Muscle layer of colon (tissue), 2 donors: ENCODE measurements around the gene SORCS2.

Experiments
- H3K27ac ChIP-seq: one replicate; pipeline ENCODE4 v1.7.0; 2013; ENCODE audit warnings: low read depth, mild to moderate bottlenecking, low read length, moderate library complexity
- H3K27me3 ChIP-seq, 2 donors: one replicate each; pipeline ENCODE4 v1.7.0; 2013; ENCODE audit warnings: low read length in 2 of 2, mild to moderate bottlenecking in 2 of 2; ENCODE audit not compliant: insufficient read depth in 2 of 2, control insufficient read depth in 1 of 2
- H3K36me3 ChIP-seq: one replicate; pipeline ENCODE4 v1.7.0; 2013; ENCODE audit warnings: mild to moderate bottlenecking, low read length; ENCODE audit not compliant: insufficient read depth
- H3K4me1 ChIP-seq: one replicate; pipeline ENCODE4 v1.7.0; 2013; ENCODE audit warnings: mild to moderate bottlenecking, low read length; ENCODE audit not compliant: insufficient read depth
- H3K4me3 ChIP-seq, 2 donors: one replicate each; pipeline ENCODE4 v1.7.0; 2013; ENCODE audit warnings: low read length in 2 of 2, low read depth in 1 of 2, mild to moderate bottlenecking in 1 of 2, moderate library complexity in 1 of 2
- H3K9ac ChIP-seq: one replicate; pipeline ENCODE4 v1.7.0; 2013; ENCODE audit warnings: low read length
- H3K9me3 ChIP-seq: one replicate; pipeline ENCODE4 v1.7.0; 2013; ENCODE audit warnings: mild to moderate bottlenecking, low read length
- donor health status: abdominal sarcoma.
- donor health status: Adenocarcinoma of cecum.

Gene SORCS2

GRCh38 chr4:7507381-7507780 is 315.0 kb downstream of the SORCS2 start:
- Histone ChIP-seq H3K4me3 (no peak overlapping the region), H3K36me3 (no peaks in the 10 kb centered on the region), H3K27me3 (no peaks in the 10 kb centered on the region), H3K9ac (no peak overlapping the region), H3K4me1 (no peaks in the 10 kb centered on the region), H3K27ac (no peak overlapping the region), H3K9me3 (no peaks in the 10 kb centered on the region)

GRCh38 chr4:7510066-7510465 is 317.7 kb downstream of the SORCS2 start:
- H3K36me3 ChIP-seq: no peaks in the 10 kb centered on the region
- no peak overlapping the region for H3K4me3 ChIP-seq
- no peaks in the 10 kb centered on the region for H3K27me3 ChIP-seq
- no peak overlapping the region for H3K9ac ChIP-seq
- H3K27ac ChIP-seq: no peak overlapping the region
- no peaks in the 10 kb centered on the region for H3K9me3 ChIP-seq
- no peaks in the 10 kb centered on the region for H3K4me1 ChIP-seq

- Histone ChIP-seq H3K4me3 (no peak overlapping the region), H3K9me3 (no peaks in the 10 kb centered on the region), H3K9ac (no peak overlapping the region), H3K36me3 (no peaks in the 10 kb centered on the region), H3K4me1 (no peaks in the 10 kb centered on the region), H3K27ac (no peak overlapping the region), H3K27me3 (no peaks in the 10 kb centered on the region)
Observed at GRCh38 chr4:7510538-7510937, 318.2 kb downstream of the SORCS2 start.

GRCh38 chr4:7511525-7511924 is 319.2 kb downstream of the SORCS2 start:
- no peaks in the 10 kb centered on the region for H3K36me3 ChIP-seq
- no peak overlapping the region for H3K9ac ChIP-seq
- H3K9me3 ChIP-seq: no peaks in the 10 kb centered on the region
- no peak overlapping the region for H3K27ac ChIP-seq
- peaks cover 4% of the 10 kb centered on the region for H3K4me1 ChIP-seq
- no peaks in the 10 kb centered on the region for H3K27me3 ChIP-seq
- H3K4me3 ChIP-seq: no peak overlapping the region

DNA sequence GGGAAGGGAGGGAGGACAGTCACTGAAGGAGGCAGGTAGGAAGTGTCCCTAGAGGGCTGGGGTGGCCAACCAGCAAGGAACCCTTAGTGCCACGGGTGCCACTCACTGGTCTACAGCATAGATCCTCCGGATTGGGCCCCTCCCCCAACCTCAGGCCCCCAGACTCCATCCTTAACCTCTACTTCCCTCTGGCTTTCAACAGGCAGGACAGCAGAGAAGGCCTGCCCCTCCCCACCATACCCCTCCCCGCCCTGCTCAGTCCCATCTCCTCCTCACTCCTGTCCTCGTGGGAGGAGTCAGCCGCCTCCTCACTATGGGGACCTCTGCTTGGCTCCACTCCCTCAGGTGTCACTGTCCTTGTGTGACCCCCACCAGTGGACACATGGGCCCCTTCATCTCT is 320.1 kb downstream of the SORCS2 start:
- H3K27ac ChIP-seq: no peak overlapping the region
- H3K9ac ChIP-seq: no peak overlapping the region
- no peaks in the 10 kb centered on the region for H3K36me3 ChIP-seq
- H3K4me3 ChIP-seq: no peak overlapping the region
- H3K27me3 ChIP-seq: no peaks in the 10 kb centered on the region
- H3K4me1 ChIP-seq: peaks cover 4% of the 10 kb centered on the region
- H3K9me3 ChIP-seq: no peaks in the 10 kb centered on the region

- Histone ChIP-seq H3K27ac (no peak overlapping the region), H3K4me1 (peaks cover 4% of the 10 kb centered on the region), H3K27me3 (no peaks in the 10 kb centered on the region), H3K4me3 (no peak overlapping the region), H3K9ac (no peak overlapping the region), H3K36me3 (no peaks in the 10 kb centered on the region), H3K9me3 (no peaks in the 10 kb centered on the region)
Observed at GRCh38 chr4:7512946-7513345, 320.6 kb downstream of the SORCS2 start.

DNA sequence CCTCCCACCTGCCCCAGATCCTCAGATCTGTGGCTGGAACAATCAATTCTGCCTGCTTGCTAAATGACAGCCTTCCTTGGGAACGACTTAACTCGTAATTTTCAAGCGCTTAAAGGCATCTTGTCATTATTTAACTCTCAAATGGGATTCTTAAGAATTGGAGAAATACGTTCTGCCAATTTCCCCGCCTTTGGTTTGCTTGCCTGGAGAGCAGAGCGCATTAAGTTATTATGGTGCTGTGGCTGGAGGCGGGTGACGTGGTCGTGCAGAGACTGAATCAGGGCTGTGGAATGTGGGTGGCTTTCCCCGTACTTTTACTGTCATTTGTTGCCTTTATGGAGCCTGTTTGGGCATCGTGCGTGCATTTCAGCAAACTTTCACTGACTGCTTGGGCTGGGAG is 321.3 kb downstream of the SORCS2 start:
- Histone ChIP-seq H3K9ac (no peak overlapping the region), H3K27ac (no peak overlapping the region)

GRCh38 chr4:7514281-7514680 is 321.9 kb downstream of the SORCS2 start:
- Histone ChIP-seq H3K9ac (no peak overlapping the region), H3K9me3 (no peaks in the 10 kb centered on the region), H3K27ac (no peak overlapping the region), H3K4me3 (no peak overlapping the region), H3K27me3 (no peaks in the 10 kb centered on the region), H3K4me1 (peaks cover 4% of the 10 kb centered on the region), H3K36me3 (no peaks in the 10 kb centered on the region)

More for the DNA sequence above, 321.3 kb downstream of the SORCS2 start:
- Histone ChIP-seq H3K36me3 (no peaks in the 10 kb centered on the region), H3K4me3 (no peak overlapping the region), H3K4me1 (peaks cover 4% of the 10 kb centered on the region), H3K9me3 (no peaks in the 10 kb centered on the region), H3K27me3 (no peaks in the 10 kb centered on the region)

GRCh38 chr4:7514789-7515188 is 322.5 kb downstream of the SORCS2 start:
- no peak overlapping the region for H3K4me3 ChIP-seq
- no peak overlapping the region for H3K9ac ChIP-seq
- H3K9me3 ChIP-seq: no peaks in the 10 kb centered on the region
- no peaks in the 10 kb centered on the region for H3K36me3 ChIP-seq
- H3K4me1 ChIP-seq: peaks cover 4% of the 10 kb centered on the region
- no peaks in the 10 kb centered on the region for H3K27me3 ChIP-seq
- H3K27ac ChIP-seq: no peak overlapping the region

- Histone ChIP-seq H3K36me3 (no peaks in the 10 kb centered on the region), H3K4me3 (no peak overlapping the region), H3K27ac (no peak overlapping the region), H3K9ac (no peak overlapping the region), H3K9me3 (no peaks in the 10 kb centered on the region), H3K4me1 (peaks cover 4% of the 10 kb centered on the region), H3K27me3 (no peaks in the 10 kb centered on the region)
Observed at GRCh38 chr4:7515390-7515902, 323.1 kb downstream of the SORCS2 start.

GRCh38 chr4:7516096-7516772 is 323.9 kb downstream of the SORCS2 start:
- Histone ChIP-seq H3K4me1 (peaks cover 4% of the 10 kb centered on the region), H3K27ac (no peak overlapping the region), H3K27me3 (no peaks in the 10 kb centered on the region), H3K36me3 (no peaks in the 10 kb centered on the region), H3K9ac (no peak overlapping the region), H3K4me3 (no peak overlapping the region), H3K9me3 (no peaks in the 10 kb centered on the region)

DNA sequence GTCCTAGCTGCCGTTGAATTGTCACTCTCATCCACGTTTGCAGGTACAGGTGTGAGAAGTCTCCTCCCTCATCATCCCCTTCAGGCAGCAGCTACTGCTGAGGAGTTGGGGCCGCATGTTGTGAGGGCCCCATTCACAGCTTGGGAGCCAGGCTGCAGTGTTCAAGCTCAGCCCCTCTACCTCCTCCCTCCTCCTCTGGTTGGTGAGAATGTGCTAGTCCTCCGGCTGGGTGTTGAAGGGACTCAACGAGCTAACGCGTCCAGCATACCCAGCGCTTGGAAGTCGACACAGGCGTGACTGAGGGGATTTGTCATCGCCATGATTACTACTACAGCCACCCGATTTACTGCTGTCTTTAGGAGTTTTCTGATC is 324.4 kb downstream of the SORCS2 start:
- no peaks in the 10 kb centered on the region for H3K36me3 ChIP-seq
- no peak overlapping the region for H3K9ac ChIP-seq
- no peaks in the 10 kb centered on the region for H3K27me3 ChIP-seq
- H3K27ac ChIP-seq: no peak overlapping the region
- no peak overlapping the region for H3K4me3 ChIP-seq
- H3K9me3 ChIP-seq: no peaks in the 10 kb centered on the region
- peaks cover 4% of the 10 kb centered on the region for H3K4me1 ChIP-seq
